Measurements from ENCODE around the gene MAS1.
"Not testable (repeated sequence)": the region's sequence is repeated elsewhere in the genome, so short reads cannot be mapped to it uniquely, and the experiment has no call there.

Gene MAS1

DNA sequence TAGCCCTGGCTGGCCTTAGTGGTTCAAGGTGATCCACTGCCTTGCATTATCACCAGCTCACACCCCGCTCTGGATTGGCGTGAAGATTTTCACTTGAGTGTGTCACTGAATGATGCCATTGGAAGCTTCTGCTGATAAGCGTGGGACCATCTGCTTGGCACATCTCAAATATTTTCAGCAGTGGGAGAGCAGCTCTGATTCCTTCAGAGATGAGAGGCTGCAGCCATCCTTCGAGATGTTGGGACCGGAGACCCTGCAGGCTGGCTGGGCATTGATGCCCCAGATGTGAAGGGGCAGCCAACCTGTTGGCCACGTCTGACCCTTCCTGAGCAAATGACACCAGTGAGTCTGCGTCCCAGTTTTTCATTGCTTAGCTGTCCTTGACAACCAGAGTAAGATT is at the start of gene MAS1:
MAS1 (plus strand) TSS at position 197 of the 400 bp plus-strand sequence. CDS start 15,968 bp downstream, outside the sequence.
- no peaks in the 10 kb centered on the region for H3K79me2 ChIP-seq (ENCODE audit: control insufficient read depth, low read length)
- H3F3A ChIP-seq (ENCODE audit: control insufficient read depth, insufficient read depth), result no peaks in the 10 kb centered on the region
- no peaks in the 10 kb centered on the region for H3K36me3 ChIP-seq (ENCODE audit: control insufficient read depth, low read length)
- no peak within 1 kb of the TSS for H3K27ac ChIP-seq (ENCODE audit: low read depth, low read length)
- H4K20me1 ChIP-seq (ENCODE audit: control insufficient read depth, insufficient read depth, low read depth, low read length), result no peaks in the 10 kb centered on the region
- H3K4me1 ChIP-seq (ENCODE audit: control insufficient read depth, low read length), result no peaks in the 10 kb centered on the region
- no peaks in the 10 kb centered on the region for H3K9me2 ChIP-seq (replicated peaks; ENCODE audit: control insufficient read depth, low read length)
- no peak within 1 kb of the TSS for H3K4me2 ChIP-seq (ENCODE audit: low read length)
- no peak for TF ChIP-seq EZH2phosphoT487 (IDR thresholded peaks at IDR 0.05; ENCODE audit: borderline replicate concordance, low read length)
- TF ChIP-seq, protein P1, sequence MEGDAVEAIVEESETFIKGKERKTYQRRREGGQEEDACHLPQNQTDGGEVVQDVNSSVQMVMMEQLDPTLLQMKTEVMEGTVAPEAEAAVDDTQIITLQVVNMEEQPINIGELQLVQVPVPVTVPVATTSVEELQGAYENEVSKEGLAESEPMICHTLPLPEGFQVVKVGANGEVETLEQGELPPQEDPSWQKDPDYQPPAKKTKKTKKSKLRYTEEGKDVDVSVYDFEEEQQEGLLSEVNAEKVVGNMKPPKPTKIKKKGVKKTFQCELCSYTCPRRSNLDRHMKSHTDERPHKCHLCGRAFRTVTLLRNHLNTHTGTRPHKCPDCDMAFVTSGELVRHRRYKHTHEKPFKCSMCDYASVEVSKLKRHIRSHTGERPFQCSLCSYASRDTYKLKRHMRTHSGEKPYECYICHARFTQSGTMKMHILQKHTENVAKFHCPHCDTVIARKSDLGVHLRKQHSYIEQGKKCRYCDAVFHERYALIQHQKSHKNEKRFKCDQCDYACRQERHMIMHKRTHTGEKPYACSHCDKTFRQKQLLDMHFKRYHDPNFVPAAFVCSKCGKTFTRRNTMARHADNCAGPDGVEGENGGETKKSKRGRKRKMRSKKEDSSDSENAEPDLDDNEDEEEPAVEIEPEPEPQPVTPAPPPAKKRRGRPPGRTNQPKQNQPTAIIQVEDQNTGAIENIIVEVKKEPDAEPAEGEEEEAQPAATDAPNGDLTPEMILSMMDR (IDR thresholded peaks at IDR 0.05; ENCODE audit: low read depth, low read length, poor library complexity, severe bottlenecking), result no peak
- no peaks in the 10 kb centered on the region for H3K9me3 ChIP-seq (ENCODE audit: control insufficient read depth, insufficient read depth, low read length)
- peaks cover 25% of the 10 kb centered on the region for H3K27me3 ChIP-seq (ENCODE audit: control insufficient read depth, low read length)
- H3K4me3 ChIP-seq (ENCODE audit: low read length), result no peak within 1 kb of the TSS

DNA sequence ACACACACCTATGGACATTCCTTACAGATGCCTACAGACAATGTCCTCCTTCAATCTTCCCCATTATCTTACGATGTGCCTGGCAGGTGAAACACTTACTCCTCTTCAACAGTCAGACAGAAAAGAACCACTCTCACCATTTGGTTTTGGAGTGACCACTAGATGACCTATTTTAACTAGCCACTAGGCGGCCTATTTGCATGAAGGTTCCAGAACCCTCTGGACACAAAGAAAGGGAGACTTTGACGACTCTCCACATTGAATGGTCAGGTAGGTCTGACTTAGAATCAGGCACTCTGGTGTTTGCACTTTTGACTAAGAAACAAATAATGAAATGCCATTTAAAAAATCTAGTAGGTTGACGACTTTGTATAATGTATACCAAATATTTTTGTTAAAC is 48.8 kb upstream of the MAS1 start:
- Histone ChIP-seq H3K9me3 (ENCODE audit: control insufficient read depth, insufficient read depth, low read length) (no peaks in the 10 kb centered on the region), H3K4me3 (ENCODE audit: low read length) (no peak overlapping the region), H3K4me1 (ENCODE audit: control insufficient read depth, low read length) (no peaks in the 10 kb centered on the region), H3K27me3 (ENCODE audit: control insufficient read depth, low read length) (peaks cover 14% of the 10 kb centered on the region), H3K9me2 (replicated peaks; ENCODE audit: control insufficient read depth, low read length) (no peaks in the 10 kb centered on the region), H3F3A (ENCODE audit: control insufficient read depth, insufficient read depth) (no peaks in the 10 kb centered on the region), H4K20me1 (ENCODE audit: control insufficient read depth, insufficient read depth, low read depth, low read length) (no peaks in the 10 kb centered on the region), H3K27ac (ENCODE audit: low read depth, low read length) (no peak overlapping the region), H3K79me2 (ENCODE audit: control insufficient read depth, low read length) (no peaks in the 10 kb centered on the region), H3K36me3 (ENCODE audit: control insufficient read depth, low read length) (no peaks in the 10 kb centered on the region), H3K4me2 (ENCODE audit: low read length) (no peak overlapping the region)
- TF ChIP-seq, protein P1 (IDR thresholded peaks at IDR 0.05; ENCODE audit: low read depth, low read length, poor library complexity, severe bottlenecking), result no peak
- TF ChIP-seq EZH2phosphoT487 (IDR thresholded peaks at IDR 0.05; ENCODE audit: borderline replicate concordance, low read length), result no peak

DNA sequence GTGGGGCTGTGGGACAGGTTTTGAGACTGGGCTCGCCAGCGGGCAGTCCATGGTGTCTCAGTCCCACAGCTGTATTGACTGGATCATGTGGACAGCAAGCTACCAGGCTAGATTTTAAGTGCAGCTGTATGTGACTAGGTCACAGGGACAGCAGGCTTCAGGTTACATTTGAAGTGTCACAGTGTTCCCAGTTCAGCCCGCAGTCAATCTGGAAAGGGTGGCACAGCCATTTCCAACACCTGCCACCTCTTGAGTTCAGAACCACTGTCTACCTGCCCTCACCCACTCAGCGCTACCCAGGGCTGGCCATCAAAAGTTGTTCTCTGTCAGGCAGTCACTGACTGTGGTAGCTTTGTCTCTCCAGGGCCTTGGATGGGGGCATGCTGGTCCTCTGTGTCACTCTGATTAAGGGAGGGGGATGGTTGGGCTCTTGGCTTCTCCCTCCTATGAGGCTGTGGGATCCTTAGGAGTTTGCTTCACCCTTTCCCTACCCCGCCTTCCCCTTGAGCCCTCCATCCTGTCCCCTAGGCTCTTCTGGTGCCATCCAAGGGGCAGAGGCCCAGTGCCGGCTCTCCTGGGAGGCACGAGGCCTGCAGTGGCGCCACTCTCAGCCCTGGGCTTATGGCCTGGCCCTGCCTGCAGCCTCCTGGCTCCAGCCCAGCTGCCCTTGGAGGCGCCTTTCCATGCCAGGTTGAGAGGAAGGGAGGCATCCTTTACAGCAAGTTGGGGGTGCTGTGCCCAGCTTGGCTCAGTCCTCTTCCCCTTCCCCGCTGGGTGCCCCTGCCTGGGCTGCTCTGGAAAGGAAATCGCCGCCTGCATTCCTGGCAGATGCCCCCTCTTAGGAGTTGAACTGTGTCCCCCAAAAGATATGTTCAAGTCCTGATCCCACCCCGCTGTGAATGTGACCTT is 45.8 kb upstream of the MAS1 start:
- no peak for TF ChIP-seq EZH2phosphoT487 (IDR thresholded peaks at IDR 0.05; ENCODE audit: borderline replicate concordance, low read length)
- TF ChIP-seq, protein P1 (IDR thresholded peaks at IDR 0.05; ENCODE audit: low read depth, low read length, poor library complexity, severe bottlenecking), result no peak
- no peak overlapping the region for H3K4me3 ChIP-seq (ENCODE audit: low read length)
- no peaks in the 10 kb centered on the region for H3K79me2 ChIP-seq (ENCODE audit: control insufficient read depth, low read length)
- H3K4me1 ChIP-seq (ENCODE audit: control insufficient read depth, low read length), result no peaks in the 10 kb centered on the region
- H3K9me2 ChIP-seq (replicated peaks; ENCODE audit: control insufficient read depth, low read length), result no peaks in the 10 kb centered on the region
- peaks cover 3% of the 10 kb centered on the region; the same call in 1 of the 2 replicates for H3K9me3 ChIP-seq (ENCODE audit: control insufficient read depth, insufficient read depth, low read length)
- H3K27ac ChIP-seq (ENCODE audit: low read depth, low read length), result no peak overlapping the region
- H3K36me3 ChIP-seq (ENCODE audit: control insufficient read depth, low read length), result no peaks in the 10 kb centered on the region
- peaks cover 6% of the 10 kb centered on the region for H3K27me3 ChIP-seq (ENCODE audit: control insufficient read depth, low read length)
- H4K20me1 ChIP-seq (ENCODE audit: control insufficient read depth, insufficient read depth, low read depth, low read length), result no peaks in the 10 kb centered on the region
- H3F3A ChIP-seq (ENCODE audit: control insufficient read depth, insufficient read depth), result no peaks in the 10 kb centered on the region
- no peak overlapping the region for H3K4me2 ChIP-seq (ENCODE audit: low read length)

DNA sequence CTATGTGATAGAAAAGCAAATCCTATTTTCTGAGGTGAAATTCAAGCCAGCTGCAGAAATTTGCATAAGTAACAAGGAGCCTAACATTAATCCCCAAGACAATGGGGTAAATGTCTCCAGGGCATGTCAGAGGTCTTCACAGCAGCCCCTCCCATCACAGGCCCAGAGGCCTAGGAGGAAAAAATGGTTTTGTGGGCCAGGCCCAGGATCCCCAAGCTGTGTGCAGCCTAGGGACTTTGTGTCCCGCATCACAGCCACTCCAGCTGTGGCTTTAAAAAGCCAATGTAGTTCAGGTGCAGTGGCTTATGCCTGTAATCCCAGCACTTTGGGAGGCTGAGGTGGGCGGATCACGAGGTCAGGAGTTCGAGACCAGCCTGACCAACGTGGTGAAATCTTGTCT is 42.2 kb upstream of the MAS1 start:
- not testable (repeated sequence) for H3K9me3 ChIP-seq (ENCODE audit: control insufficient read depth, insufficient read depth, low read length); H3K4me1 ChIP-seq (ENCODE audit: control insufficient read depth, low read length); H3K79me2 ChIP-seq (ENCODE audit: control insufficient read depth, low read length); H3K9me2 ChIP-seq (replicated peaks; ENCODE audit: control insufficient read depth, low read length); H3F3A ChIP-seq (ENCODE audit: control insufficient read depth, insufficient read depth); H3K4me3 ChIP-seq (ENCODE audit: low read length); H3K27ac ChIP-seq (ENCODE audit: low read depth, low read length); H3K27me3 ChIP-seq (ENCODE audit: control insufficient read depth, low read length); H3K4me2 ChIP-seq (ENCODE audit: low read length); H4K20me1 ChIP-seq (ENCODE audit: control insufficient read depth, insufficient read depth, low read depth, low read length); H3K36me3 ChIP-seq (ENCODE audit: control insufficient read depth, low read length)

DNA sequence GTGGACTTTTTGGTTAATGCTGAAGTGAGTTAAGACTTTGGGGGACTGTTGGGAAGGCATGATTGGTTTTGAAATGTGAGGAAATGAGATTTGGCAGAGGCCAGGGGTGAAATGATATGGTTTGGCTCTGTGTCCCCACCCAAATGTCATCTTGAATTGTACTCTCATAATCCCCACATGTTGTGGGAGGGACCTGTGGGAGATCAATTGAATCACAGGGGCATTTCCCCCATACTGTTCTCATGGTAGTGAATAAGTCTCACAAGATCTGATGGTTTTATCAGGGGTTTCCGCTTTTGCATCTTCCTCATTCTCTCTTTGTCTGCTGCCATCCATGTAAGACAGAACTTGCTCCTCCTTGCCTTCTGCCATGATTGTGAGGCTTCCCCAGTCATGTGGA is 40.9 kb upstream of the MAS1 start:
- H3K27me3 ChIP-seq (ENCODE audit: control insufficient read depth, low read length); H3K4me2 ChIP-seq (ENCODE audit: low read length); H3K79me2 ChIP-seq (ENCODE audit: control insufficient read depth, low read length); H4K20me1 ChIP-seq (ENCODE audit: control insufficient read depth, insufficient read depth, low read depth, low read length); H3K36me3 ChIP-seq (ENCODE audit: control insufficient read depth, low read length); H3K4me3 ChIP-seq (ENCODE audit: low read length); H3K9me2 ChIP-seq (replicated peaks; ENCODE audit: control insufficient read depth, low read length); H3K9me3 ChIP-seq (ENCODE audit: control insufficient read depth, insufficient read depth, low read length); H3K4me1 ChIP-seq (ENCODE audit: control insufficient read depth, low read length); H3F3A ChIP-seq (ENCODE audit: control insufficient read depth, insufficient read depth); H3K27ac ChIP-seq (ENCODE audit: low read depth, low read length): not testable (repeated sequence)
